Measurements from ENCODE around the gene NFATC2.
A peak's percentile ranks its signal among the peaks of the same experiment; 100 is the strongest.

NFATC2 gene

DNA sequence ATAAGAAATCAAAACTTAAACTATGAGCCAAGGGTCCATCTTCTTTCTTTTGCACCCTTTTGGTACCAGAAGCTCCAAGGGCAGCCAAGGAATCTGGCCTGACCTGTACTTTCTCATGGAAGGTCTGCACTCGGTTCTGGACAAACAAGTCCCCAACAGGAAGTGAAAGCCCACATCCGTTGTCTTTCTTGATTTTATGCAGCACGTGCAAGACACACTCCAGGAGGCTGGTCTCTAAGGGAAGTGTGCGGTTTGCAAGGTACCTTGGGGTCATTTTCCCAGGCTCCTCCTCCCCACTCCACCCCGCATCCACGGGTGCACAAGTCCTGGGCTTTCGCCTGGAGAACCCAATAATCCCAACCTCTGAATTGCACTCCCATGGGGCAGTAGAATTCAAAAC is 101.9 kb downstream of the NFATC2 start:
- Histone ChIP-seq H3K9me3 (ENCODE audit: insufficient read depth, low read length) (no peaks in the 10 kb centered on the region), H3K4me3 (ENCODE audit: insufficient read depth, low read length, poor library complexity, severe bottlenecking) (no peak overlapping the region), H3K36me3 (ENCODE audit: low read length) (no peaks in the 10 kb centered on the region), H3K79me2 (ENCODE audit: insufficient read depth, low read length) (no peaks in the 10 kb centered on the region), H4K20me1 (ENCODE audit: low read depth, low read length) (no peaks in the 10 kb centered on the region), H3K9ac (ENCODE audit: low read length) (0 out of 2 replicates have a peak overlapping the region, but pooled peaks have one; percentile 11), H3K4me2 (ENCODE audit: low read depth, low read length, poor library complexity, severe bottlenecking) (no peak overlapping the region), H3K27ac (ENCODE audit: low read depth, low read length) (peak overlapping the region; percentile 51), H2AFZ (ENCODE audit: low read depth, low read length, severe bottlenecking) (no peak overlapping the region), H3F3A (ENCODE audit: insufficient read depth) (no peaks in the 10 kb centered on the region), H3K27me3 (ENCODE audit: low read length) (no peaks in the 10 kb centered on the region), H3K9me2 (replicated peaks; ENCODE audit: insufficient read depth, low read length) (no peaks in the 10 kb centered on the region)
- TF ChIP-seq EZH2phosphoT487 (conservative IDR thresholded peaks at IDR 0.05; ENCODE audit: low read length) = no peak
- TF ChIP-seq, protein P1, sequence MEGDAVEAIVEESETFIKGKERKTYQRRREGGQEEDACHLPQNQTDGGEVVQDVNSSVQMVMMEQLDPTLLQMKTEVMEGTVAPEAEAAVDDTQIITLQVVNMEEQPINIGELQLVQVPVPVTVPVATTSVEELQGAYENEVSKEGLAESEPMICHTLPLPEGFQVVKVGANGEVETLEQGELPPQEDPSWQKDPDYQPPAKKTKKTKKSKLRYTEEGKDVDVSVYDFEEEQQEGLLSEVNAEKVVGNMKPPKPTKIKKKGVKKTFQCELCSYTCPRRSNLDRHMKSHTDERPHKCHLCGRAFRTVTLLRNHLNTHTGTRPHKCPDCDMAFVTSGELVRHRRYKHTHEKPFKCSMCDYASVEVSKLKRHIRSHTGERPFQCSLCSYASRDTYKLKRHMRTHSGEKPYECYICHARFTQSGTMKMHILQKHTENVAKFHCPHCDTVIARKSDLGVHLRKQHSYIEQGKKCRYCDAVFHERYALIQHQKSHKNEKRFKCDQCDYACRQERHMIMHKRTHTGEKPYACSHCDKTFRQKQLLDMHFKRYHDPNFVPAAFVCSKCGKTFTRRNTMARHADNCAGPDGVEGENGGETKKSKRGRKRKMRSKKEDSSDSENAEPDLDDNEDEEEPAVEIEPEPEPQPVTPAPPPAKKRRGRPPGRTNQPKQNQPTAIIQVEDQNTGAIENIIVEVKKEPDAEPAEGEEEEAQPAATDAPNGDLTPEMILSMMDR (IDR thresholded peaks at IDR 0.05; ENCODE audit: insufficient read depth, low read length, poor library complexity, severe bottlenecking) = no peak

DNA sequence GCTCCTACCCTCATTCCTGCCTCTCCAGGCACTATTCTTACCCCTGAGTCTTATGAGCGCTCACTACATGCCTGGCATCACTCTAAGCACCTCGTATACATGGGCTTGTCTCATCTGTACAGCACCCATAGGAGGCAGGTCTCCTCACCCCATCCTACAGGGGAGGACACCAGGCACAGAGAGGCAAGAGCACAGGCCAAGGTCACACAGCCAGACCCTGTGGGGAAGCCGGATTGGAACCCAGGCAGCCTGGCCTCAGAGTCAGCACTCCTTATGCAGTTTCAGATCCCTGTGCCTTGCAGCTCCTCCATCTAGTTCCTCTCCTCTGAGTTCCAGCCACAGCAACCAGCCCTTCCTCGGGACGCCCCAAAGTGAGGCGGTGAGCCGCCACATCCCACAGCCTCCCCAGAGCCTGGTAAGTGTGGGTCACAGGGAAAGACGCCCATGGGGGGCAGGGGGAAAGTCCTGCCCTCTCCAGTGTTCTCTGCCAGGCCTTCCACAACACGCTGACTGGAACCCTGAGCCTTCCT is 103.3 kb downstream of the NFATC2 start:
- Histone ChIP-seq H3K9ac (ENCODE audit: low read length) (no peak overlapping the region), H3F3A (ENCODE audit: insufficient read depth) (no peaks in the 10 kb centered on the region), H3K36me3 (ENCODE audit: low read length) (no peaks in the 10 kb centered on the region), H3K9me3 (ENCODE audit: insufficient read depth, low read length) (no peaks in the 10 kb centered on the region), H3K79me2 (ENCODE audit: insufficient read depth, low read length) (no peaks in the 10 kb centered on the region), H3K4me2 (ENCODE audit: low read depth, low read length, poor library complexity, severe bottlenecking) (no peak overlapping the region), H3K9me2 (replicated peaks; ENCODE audit: insufficient read depth, low read length) (no peaks in the 10 kb centered on the region), H3K4me3 (ENCODE audit: insufficient read depth, low read length, poor library complexity, severe bottlenecking) (no peak overlapping the region), H4K20me1 (ENCODE audit: low read depth, low read length) (no peaks in the 10 kb centered on the region), H3K27me3 (ENCODE audit: low read length) (no peaks in the 10 kb centered on the region), H3K27ac (ENCODE audit: low read depth, low read length) (no peak overlapping the region), H2AFZ (ENCODE audit: low read depth, low read length, severe bottlenecking) (no peak overlapping the region)
- TF ChIP-seq, protein P1 (IDR thresholded peaks at IDR 0.05; ENCODE audit: insufficient read depth, low read length, poor library complexity, severe bottlenecking) = no peak
- no peak for TF ChIP-seq EZH2phosphoT487 (conservative IDR thresholded peaks at IDR 0.05; ENCODE audit: low read length)

DNA sequence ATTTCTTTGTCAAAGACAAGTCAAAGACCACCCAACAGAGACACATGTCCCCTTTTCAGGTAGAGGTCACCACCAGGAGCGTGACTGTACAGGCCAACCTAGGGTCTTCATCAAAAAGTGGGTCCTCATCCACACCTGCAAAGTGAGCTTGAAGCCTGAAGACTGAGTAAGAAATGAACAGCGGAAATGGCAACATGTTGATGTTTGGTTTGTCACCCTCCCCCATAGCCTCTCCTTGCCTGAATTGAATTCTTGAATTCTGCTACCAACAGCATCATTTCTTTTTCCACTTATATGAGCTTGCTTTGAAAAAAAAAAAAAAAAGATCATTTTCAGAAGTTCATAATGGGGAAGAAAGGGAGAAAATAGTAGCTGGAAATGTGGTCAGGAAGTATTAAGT is 104.4 kb downstream of the NFATC2 start:
- H3K27ac ChIP-seq (ENCODE audit: low read depth, low read length) = no peak overlapping the region
- H3K27me3 ChIP-seq (ENCODE audit: low read length) = no peaks in the 10 kb centered on the region
- no peak overlapping the region for H3K4me2 ChIP-seq (ENCODE audit: low read depth, low read length, poor library complexity, severe bottlenecking)
- no peak overlapping the region for H3K4me3 ChIP-seq (ENCODE audit: insufficient read depth, low read length, poor library complexity, severe bottlenecking)
- H4K20me1 ChIP-seq (ENCODE audit: low read depth, low read length) = no peaks in the 10 kb centered on the region
- H2AFZ ChIP-seq (ENCODE audit: low read depth, low read length, severe bottlenecking) = no peak overlapping the region
- TF ChIP-seq, protein P1 (IDR thresholded peaks at IDR 0.05; ENCODE audit: insufficient read depth, low read length, poor library complexity, severe bottlenecking) = no peak
- TF ChIP-seq EZH2phosphoT487 (conservative IDR thresholded peaks at IDR 0.05; ENCODE audit: low read length) = no peak
- H3K36me3 ChIP-seq (ENCODE audit: low read length) = no peaks in the 10 kb centered on the region
- H3K9me3 ChIP-seq (ENCODE audit: insufficient read depth, low read length) = no peaks in the 10 kb centered on the region
- H3F3A ChIP-seq (ENCODE audit: insufficient read depth) = no peaks in the 10 kb centered on the region
- no peaks in the 10 kb centered on the region for H3K79me2 ChIP-seq (ENCODE audit: insufficient read depth, low read length)
- no peaks in the 10 kb centered on the region for H3K9me2 ChIP-seq (replicated peaks; ENCODE audit: insufficient read depth, low read length)
- H3K9ac ChIP-seq (ENCODE audit: low read length) = no peak overlapping the region

Data from SU-DHL-6 (cell line).